Left lung (tissue), 10 donors: ENCODE data around the gene LIN7A. TPM values are rescaled to one million over a fixed set of nuclear protein-coding genes. Genes with fewer than 3 reads are reported as not detected.

ENCODE experiments used
- ATAC-seq: fragments of 200-7000 bp; cut with Tn5 transposase; one replicate; pipeline ENCODE4 v1.9.1; 2020; ENCODE audit warnings: moderate library complexity
- DNase-seq, 4 donors: peaks; one replicate each; pipeline ENCODE4 v3.0.0-alpha.2; 2013 to 2020
- H3K27ac ChIP-seq, 2 donors: fragments of 200-600 bp; sonication (generic) in 1 of 2; one replicate each; pipeline versions ENCODE4 v1.5.0 to v1.8.0; 2020 to 2021
- H3K27me3 ChIP-seq, 2 donors: fragments of 200-600 bp; sonication (generic) in 1 of 2; one replicate each; pipeline versions ENCODE4 v1.5.0 to v1.8.0; 2020 to 2021
- H3K36me3 ChIP-seq, 2 donors: fragments of 200-600 bp; sonication (generic) in 1 of 2; one replicate each; pipeline versions ENCODE4 v1.5.0 to v1.8.0; 2020 to 2021
- H3K4me1 ChIP-seq, 2 donors: fragments of 200-600 bp; one replicate each; pipeline ENCODE4 v1.8.0; 2021
- H3K4me3 ChIP-seq, 2 donors: fragments of 200-600 bp; sonication (generic) in 1 of 2; one replicate each; pipeline versions ENCODE4 v1.5.0 to v1.8.0; 2020 to 2021; ENCODE audit warnings: mild to moderate bottlenecking in 1 of 2
- H3K9me3 ChIP-seq, 2 donors: fragments of 200-600 bp; sonication (generic) in 1 of 2; one replicate each; pipeline versions ENCODE4 v1.5.0 to v1.8.0; 2020 to 2021
- CTCF ChIP-seq, 2 donors: fragments of 200-600 bp; sonication (generic) in 1 of 2; IDR thresholded peaks; one replicate each; pipeline versions ENCODE4 v1.5.0 to v1.8.0; 2021; ENCODE audit warnings: antibody characterized with exemption in 2 of 2
- intact Hi-C, 2 donors: fragments of 100-400 bp; cut with DNase I; formaldehyde crosslinking; loops; one replicate each; pipeline versions ENCODE4 v1.11.2 to v1.14.2; 2022
- microRNA-seq, 2 donors: library from miRNA; unstranded; fragments of <30 nt; microRNA quantifications; one replicate each; pipeline ENCODE4, GENCODE V29; 2019
- polyA plus RNA-seq, 6 donors: library from polyadenylated mRNA; unstranded; fragments of 120-200 nt; gene quantifications; one replicate each; pipeline ENCODE4 v1.2.1, GENCODE V29; 2013; ENCODE audit not compliant: insufficient read length in 6 of 6
- total RNA-seq, 2 donors: library from RNA; stranded (reverse); fragmentation: NEBNext Ultra II Directional; extraction: Animal tissue kit (Norgen Biotek cat#: 25700); gene quantifications; one replicate each; pipeline ENCODE4 v1.2.1, GENCODE V29; 2021
- donor health status: DM: no; HTN: yes; CAD: no.
- donor health status: DM: no; HTN: no; CAD: no.

LIN7A gene
- total and polyA plus RNA-seq, 8 donors, result 9.9 to 22.7 (median 17.6) TPM

- H3K4me3 ChIP-seq, result no peak overlapping the region
- no peaks in the 10 kb centered on the region for H3K36me3 ChIP-seq
- H3K9me3 ChIP-seq, result no peaks in the 10 kb centered on the region
- no peak for TF ChIP-seq CTCF (IDR thresholded peaks at IDR 0.05)
- ATAC-seq (no peak), DNase-seq (no peak)
- no peaks in the 10 kb centered on the region for H3K27me3 ChIP-seq
- H3K4me1 ChIP-seq, result no peaks in the 10 kb centered on the region
- H3K27ac ChIP-seq, result no peak overlapping the region
- intact Hi-C loops, result no loop called here
Measured at GRCh38 chr12:80747800-80748199, 189.9 kb downstream of the LIN7A start.

DNA sequence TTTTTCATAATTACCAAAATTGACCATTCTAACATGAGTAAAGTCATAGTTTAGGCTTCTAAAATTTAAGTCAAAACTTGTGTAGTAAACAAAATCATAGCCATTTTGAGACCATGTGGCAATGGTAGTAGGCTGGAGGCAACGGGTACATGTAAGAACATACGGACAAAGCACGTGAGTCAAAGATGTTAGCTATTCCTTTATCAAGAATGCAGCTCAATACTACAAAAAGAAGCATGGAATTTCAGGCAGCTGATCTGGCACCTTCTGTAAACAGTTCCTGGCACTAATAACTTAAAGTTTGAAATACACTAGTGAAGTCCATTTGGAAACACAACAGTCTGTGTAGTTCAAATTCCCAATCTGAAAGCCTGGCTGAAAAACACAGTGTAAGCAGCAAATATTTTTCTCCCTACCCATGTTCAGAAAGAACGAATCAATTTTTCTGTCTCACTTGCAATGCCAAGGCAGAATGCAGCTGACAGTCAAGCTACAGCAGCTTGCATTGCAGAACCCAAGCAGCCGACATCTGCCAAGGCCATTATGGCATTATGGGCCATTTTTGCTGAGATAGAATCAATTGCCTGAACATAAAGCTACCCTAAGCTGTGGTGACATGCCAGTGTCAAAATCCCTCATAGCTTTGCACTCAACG lies 191.8 kb downstream of the LIN7A start:
- no peak for TF ChIP-seq CTCF (IDR thresholded peaks at IDR 0.05)
- H3K36me3 ChIP-seq, result no peaks in the 10 kb centered on the region
- no peaks in the 10 kb centered on the region for H3K27me3 ChIP-seq
- no peaks in the 10 kb centered on the region for H3K9me3 ChIP-seq
- no peak overlapping the region for H3K27ac ChIP-seq
- intact Hi-C loops, result no loop called here
- no peaks in the 10 kb centered on the region for H3K4me1 ChIP-seq
- no peak for ATAC-seq
- no peak overlapping the region for H3K4me3 ChIP-seq
- DNase-seq, result no peak

Small RNA genes within 50 kb of the gene (microRNA-seq; reads per million reads assigned to microRNA genes)
- gene MIR617 (0 to 0.14 reads per million in 2 donors), gene MIR618 (2.6 to 4.9 reads per million in 2 donors)

Other genes starting within 250 kb of the LIN7A start
- gene MYF6, start 230.3 kb downstream of the LIN7A start, total RNA-seq, result not detected
- gene MYF6, start 230.3 kb downstream of the LIN7A start, polyA plus RNA-seq, result under 1 TPM; 0.13 to 0.46 (median 0.24) TPM
- not detected for gene MYF5, start 221.0 kb downstream of the LIN7A start, total RNA-seq
- gene MYF5, start 221.0 kb downstream of the LIN7A start, polyA plus RNA-seq, result not detected
- 10 to 100 TPM; 22.9 to 42.7 TPM for gene ACSS3, start 140.1 kb upstream of the LIN7A start, total RNA-seq
- 10 to 100 TPM; 25.2 to 39.5 (median 30.1) TPM for gene ACSS3, start 140.1 kb upstream of the LIN7A start, polyA plus RNA-seq